ENCODE data around the gene CASP2. TPM values are rescaled to one million over a fixed set of nuclear protein-coding genes. Genes with fewer than 3 reads are reported as not detected.
"Not testable (repeated sequence)": the region's sequence is repeated elsewhere in the genome, so short reads cannot be mapped to it uniquely, and the experiment has no call there.

CASP2 gene
- total RNA-seq, 1 donor from 2014 or later, result 8.4 TPM

DNA sequence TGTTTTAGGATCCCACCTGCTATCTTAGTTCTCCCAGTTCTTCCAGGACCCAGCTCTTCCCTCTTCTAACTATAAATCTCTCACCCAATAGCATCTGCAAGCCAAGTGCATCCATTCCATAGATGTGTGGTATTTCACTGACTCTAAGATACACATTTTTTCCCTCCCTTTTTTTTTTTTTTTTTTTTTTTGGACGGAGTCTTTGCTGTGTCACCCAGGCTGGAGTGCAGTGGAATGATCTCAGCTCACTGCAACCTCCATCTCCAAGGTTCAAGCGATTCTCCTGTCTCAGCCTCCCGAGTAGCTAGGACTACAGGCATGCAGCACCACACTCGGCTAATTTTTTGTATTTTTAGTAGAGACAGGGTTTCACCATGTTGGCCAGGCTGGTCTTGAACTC is 1.7 kb downstream of the CASP2 start:
- DNase-seq (ENCODE audit: low spot score); ATAC-seq: not testable (repeated sequence)

DNA sequence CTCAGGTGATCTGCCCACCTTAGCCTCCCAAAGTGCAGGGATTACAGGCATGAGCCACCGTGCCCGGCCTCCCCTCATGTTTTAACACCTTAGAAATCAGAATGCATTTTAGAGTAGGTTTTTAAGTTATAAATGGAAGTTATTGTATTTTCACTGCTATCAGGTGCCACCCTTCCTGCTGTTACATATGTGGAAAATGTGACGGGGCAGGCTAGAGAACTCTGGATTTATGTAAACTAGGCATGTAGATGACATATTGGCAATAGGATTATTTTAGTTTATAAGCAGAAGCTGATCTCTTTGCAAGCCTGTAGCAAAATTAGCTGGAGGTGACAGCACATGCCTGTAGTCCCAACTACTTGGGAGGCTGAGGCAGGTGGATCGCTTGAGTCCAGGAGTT is 2.1 kb downstream of the CASP2 start:
- ATAC-seq (no peak), DNase-seq (ENCODE audit: low spot score) (no peak)

DNA sequence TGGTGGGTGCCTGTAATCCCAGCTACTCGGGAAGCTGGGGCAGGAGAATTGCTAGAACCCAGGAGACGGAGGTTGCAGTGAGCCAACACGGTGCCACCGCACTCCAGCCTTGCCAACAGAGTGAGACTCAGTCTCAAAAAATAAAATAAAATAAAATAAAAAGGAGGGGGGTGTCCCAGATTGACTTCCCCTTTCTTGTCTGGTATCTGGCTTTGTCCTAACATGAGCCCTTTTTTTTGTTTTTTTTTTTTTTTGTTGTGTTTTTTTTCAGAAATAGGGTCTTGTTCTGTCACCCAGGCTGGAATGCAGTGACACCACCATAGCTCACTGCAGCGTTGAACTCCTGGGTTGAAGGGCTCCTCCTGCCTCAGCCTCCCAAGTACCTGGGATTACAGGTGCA is 4.7 kb downstream of the CASP2 start:
- ATAC-seq, result no peak
- DNase-seq (ENCODE audit: low spot score), result no peak

DNA sequence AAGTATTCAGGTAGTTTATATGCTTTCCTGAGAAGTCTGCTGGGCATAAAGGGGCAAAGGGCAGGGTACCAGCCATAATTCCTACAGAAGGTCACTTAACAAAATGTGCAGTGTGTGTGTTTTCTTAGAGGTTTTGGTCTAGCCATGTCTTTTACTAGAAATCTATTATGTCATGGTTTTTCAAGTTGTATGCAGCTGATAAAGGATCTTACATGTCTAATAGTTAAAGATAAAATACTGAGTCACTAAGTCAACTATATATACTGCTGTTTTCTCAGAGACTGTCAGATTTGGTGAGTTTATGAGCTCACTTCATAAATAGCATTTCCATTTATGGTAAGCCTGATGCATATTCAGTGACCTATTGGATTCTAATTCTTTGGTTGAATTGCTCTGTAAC is 7.7 kb downstream of the CASP2 start:
- ATAC-seq, result no peak
- DNase-seq (ENCODE audit: low spot score), result no peak

DNA sequence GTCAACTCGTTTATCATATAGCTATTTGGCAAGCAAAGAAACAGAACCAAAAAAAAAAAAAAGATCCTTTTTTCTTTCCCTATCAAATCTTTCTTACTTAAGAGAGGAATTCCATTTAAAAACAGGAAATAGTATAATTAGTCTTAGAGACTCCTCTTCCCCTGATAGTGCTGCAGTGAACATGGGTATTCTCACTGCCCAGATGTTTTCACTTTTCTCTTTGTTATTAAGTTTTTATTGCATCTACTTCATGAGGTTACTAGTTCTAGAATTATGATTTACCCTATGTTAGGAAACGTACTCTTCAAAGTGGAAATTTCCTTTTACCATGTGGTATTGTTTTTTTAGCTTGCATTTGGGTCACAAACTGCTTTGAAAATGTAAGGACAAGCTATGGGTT is 8.5 kb downstream of the CASP2 start:
- DNase-seq (ENCODE audit: low spot score), result no peak
- ATAC-seq, result no peak

DNA sequence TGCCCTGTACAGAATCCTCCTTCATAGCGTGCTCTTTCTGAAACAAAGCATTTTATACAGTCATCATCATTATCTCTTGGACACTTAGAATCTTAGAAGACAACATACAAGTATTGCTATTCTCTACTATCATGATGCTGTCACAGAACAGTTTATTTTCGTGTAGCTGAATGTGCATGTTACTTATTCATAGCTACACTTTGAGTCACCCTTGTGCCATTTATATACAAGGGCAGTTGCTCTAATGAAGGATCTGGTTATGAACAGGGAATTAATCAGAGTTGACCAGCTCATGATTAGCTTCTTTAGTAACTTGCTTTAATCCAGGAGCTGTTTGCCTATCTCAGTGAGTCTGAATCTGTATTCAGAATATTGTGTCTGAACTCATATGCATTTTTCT is 11.2 kb downstream of the CASP2 start:
- DNase-seq (ENCODE audit: low spot score), result no peak
- ATAC-seq, result no peak

DNA sequence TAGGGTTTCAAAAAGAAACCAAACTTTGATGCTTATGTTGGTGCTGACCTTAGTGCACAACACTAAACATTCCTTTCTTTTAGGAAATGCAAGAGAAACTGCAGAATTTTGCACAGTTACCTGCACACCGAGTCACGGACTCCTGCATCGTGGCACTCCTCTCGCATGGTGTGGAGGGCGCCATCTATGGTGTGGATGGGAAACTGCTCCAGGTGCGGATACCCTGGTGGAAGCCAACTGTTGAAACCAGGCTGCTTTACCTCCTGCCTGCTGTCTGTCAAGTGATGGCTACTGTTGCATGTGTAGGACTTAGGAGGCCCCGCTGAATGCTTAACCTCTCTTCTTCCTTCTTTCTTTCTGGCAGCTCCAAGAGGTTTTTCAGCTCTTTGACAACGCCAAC is 11.7 kb downstream of the CASP2 start:
- ATAC-seq (peak; percentile 98), DNase-seq (ENCODE audit: low spot score) (peak; percentile 61)

DNA sequence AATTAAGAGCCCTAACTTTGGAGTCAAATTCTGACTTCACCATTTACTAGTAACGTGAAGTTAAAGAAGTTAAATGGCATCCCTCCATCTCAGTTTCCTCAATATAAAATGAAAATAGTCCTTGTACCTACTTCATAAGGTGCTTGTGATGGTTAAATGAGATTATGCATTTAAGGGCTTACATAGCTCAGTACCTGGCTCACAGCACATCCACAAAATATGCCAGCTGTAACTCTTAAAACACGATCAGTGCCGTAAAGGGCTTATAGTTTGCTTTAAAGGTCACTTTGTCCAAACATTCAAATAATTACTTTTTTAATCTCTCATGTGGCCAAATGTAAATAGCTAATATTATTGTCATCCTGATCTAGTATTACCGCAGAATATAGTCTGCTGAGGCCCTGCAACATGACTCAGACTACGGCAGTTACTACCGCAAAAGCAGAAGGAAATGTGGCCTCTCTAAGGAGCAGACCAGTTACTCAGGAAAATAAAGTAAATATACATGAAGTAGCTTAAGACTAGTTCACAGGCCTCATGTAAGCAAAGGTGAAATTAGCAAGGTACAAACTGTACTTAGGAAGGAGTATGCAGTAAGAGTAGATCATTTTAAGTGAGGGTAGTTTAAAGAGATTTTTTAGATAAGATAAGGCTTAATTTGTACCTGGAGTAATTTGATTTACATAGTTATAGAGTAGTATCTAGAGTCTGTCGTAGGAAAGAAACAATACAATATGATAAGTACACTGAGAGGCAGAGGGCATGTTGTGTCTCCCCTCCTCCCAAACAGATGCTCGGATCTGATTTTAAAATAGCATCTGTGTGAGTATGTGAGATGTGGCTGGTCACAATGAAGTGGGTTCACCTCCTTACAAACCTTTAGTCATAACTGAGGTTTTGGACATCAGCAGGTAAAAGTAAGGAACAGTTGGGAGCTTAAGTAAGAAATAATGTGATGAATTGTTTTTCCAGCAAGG is 13.1 kb downstream of the CASP2 start:
- no peak for ATAC-seq
- DNase-seq (ENCODE audit: low spot score), result no peak

DNA sequence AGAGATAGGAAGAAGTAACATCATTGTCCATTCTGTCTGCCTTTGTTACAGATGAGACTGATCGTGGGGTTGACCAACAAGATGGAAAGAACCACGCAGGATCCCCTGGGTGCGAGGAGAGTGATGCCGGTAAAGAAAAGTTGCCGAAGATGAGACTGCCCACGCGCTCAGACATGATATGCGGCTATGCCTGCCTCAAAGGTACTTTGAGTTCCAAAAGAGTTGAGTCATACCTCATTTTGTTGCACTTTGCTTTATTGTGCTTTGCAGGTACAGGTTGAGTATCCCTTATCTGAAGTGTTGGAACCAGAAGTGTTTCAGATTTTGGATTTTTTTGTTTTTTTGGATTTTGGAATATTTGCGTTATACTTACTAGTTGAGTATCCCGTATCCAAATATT is 15.6 kb downstream of the CASP2 start:
- DNase-seq (ENCODE audit: low spot score), result no peak
- no peak for ATAC-seq

DNA sequence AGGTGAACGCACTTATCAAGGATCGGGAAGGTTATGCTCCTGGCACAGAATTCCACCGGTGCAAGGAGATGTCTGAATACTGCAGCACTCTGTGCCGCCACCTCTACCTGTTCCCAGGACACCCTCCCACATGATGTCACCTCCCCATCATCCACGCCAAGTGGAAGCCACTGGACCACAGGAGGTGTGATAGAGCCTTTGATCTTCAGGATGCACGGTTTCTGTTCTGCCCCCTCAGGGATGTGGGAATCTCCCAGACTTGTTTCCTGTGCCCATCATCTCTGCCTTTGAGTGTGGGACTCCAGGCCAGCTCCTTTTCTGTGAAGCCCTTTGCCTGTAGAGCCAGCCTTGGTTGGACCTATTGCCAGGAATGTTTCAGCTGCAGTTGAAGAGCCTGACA is 16.8 kb downstream of the CASP2 start:
- ATAC-seq, result no peak
- DNase-seq (ENCODE audit: low spot score), result no peak

DNA sequence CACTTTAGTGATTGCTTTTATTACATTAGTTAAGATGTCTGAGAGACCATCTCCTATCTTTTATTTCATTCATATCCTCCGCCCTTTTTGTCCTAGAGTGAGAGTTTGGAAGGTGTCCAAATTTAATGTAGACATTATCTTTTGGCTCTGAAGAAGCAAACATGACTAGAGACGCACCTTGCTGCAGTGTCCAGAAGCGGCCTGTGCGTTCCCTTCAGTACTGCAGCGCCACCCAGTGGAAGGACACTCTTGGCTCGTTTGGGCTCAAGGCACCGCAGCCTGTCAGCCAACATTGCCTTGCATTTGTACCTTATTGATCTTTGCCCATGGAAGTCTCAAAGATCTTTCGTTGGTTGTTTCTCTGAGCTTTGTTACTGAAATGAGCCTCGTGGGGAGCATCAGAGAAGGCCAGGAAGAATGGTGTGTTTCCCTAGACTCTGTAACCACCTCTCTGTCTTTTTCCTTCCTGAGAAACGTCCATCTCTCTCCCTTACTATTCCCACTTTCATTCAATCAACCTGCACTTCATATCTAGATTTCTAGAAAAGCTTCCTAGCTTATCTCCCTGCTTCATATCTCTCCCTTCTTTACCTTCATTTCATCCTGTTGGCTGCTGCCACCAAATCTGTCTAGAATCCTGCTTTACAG is 17.4 kb downstream of the CASP2 start:
- peak; percentile 86 for DNase-seq (ENCODE audit: low spot score)
- peak; percentile 99 for ATAC-seq

DNA sequence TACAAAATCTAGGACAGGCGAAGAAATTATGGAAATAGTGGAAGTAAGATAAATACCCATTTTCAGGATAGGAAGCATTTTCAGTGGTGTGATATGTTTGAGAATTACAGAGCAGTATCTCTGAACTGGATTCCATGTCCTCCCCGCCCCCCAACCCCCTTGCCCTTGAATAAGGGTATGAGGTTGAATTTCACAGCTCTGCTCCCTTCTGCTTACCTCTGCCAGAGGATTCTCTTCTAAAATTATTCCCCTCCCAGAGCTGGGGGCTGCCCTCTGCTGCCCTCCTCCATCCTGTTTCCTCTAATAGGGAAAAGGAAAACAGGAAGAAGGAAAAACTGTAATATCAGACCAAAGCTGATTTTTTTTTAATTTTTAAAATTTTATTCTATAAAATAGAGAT is 20.5 kb downstream of the CASP2 start:
- ATAC-seq (no peak), DNase-seq (ENCODE audit: low spot score) (no peak)

DNA sequence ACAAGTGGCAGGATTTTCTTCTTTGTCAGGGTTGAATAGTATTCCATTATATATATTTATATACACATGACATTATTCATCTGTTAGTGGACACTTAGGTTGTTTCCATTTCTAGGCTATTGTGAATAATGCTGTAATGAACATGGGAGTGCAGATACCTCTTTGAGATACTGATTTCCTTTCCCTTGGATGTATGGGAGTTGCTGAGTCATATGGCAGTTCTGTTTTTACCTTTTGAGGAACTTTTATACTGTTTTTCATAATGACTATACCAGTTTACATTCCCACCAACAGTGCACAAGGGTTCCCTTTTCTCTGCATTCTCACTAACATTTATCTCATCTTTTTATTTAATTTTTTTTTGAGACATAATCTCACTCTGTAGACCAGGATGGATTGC is 26.0 kb downstream of the CASP2 start:
- no peak for DNase-seq (ENCODE audit: low spot score)
- no peak for ATAC-seq

DNA sequence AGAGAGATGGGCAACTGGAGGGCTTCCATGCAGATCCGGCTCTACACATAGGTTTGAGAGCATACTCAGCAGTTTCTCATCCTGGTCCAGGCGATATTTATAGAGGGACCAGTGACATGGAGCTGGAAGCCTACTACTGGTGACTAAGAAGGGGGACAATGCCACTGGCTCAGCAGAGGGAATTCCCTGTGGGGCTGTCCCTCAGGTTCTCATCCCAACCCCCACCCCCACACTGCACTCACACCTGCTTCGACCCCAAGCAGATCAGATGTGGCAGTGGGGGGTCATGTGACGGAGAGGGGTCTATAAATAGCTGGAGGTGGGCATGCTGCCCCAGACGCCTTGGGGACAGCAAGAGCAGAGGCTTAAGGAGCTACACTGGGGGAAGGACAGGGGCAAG is 27.6 kb downstream of the CASP2 start, which contains the start of gene CLCN1:
TSS of gene CLCN1 (plus strand) at position 336 of the 400 bp plus-strand sequence. CDS start 102 bp downstream, outside the sequence.
- DNase-seq (ENCODE audit: low spot score) (no peak), ATAC-seq (no peak)

DNA sequence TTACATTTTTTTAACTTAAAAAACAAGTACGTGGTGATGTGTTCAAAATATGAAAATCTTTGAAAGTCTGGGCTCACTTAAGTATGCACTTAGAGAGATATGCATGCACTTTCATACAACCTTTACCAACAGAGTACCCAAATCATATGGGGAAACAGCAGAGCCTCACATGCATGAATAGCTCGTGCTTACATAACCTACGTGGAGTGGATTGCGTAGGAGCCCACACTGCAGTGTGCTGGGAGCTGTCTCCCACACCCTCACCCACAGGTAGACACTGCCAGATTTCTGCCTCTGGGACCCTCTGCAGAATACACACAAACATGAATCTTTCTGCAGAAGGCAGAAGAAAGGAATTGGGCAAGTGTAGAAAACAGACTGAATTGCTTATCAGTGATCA is 28.3 kb downstream of the CASP2 start:
- ATAC-seq (no peak), DNase-seq (ENCODE audit: low spot score) (no peak)

DNA sequence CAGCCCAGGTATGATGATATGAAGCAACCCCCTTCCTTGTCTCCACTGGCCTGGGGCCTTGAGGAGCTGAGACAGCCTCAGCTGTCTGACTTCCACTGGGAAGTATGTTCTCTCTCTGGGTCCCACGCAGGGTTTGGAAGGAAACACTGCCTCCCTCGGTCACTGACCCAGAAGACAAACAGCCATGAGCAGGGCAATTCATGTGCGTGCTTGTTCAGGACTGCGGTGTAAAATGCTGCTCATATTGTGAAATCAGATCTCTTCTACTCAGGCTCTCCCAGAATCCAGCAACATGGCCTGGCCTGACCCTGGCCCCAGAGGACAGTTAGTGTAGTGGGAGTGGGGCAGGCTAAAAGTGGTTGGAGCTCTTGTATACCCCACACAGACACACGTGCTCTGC is 30.5 kb downstream of the CASP2 start:
- ATAC-seq, result peak; percentile 85
- peak; percentile 85 for DNase-seq (ENCODE audit: low spot score)

DNA sequence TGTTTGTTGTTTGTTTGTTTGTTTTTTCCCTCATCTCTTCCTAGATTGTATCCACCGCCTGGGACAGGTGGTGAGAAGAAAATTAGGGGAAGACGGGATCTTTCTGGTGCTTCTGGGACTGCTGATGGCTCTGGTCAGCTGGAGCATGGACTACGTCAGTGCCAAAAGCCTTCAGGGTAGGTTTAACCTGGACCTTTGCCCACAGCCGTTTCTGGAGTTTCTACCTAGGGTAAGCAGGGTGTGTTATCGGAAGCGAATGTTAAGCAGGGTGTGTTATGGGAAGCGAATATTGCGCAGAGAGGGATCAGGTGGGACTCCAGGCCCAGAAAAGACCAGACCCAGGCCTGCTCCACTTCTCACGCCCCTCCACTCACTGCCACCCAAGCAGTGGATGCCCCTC is 32.5 kb downstream of the CASP2 start:
- DNase-seq (ENCODE audit: low spot score) (peak; percentile 72), ATAC-seq (peak; percentile 51)

DNA sequence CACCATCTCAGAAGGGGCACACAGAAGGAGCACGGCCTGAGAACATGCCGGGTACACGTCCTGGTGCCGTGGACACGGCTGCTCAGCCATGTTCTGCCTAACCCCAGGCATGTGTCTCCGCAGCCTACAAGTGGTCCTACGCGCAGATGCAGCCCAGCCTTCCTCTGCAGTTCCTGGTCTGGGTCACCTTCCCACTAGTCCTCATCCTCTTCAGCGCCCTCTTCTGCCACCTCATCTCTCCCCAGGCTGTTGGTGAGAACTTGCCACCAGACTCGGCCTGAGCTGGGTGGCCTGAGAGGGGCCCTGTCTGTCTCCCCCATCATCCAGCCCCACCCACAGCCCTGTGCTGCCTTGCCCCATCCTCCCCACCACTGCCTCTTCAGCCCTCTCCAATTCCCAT is 33.1 kb downstream of the CASP2 start:
- DNase-seq (ENCODE audit: low spot score), result no peak
- ATAC-seq, result no peak

DNA sequence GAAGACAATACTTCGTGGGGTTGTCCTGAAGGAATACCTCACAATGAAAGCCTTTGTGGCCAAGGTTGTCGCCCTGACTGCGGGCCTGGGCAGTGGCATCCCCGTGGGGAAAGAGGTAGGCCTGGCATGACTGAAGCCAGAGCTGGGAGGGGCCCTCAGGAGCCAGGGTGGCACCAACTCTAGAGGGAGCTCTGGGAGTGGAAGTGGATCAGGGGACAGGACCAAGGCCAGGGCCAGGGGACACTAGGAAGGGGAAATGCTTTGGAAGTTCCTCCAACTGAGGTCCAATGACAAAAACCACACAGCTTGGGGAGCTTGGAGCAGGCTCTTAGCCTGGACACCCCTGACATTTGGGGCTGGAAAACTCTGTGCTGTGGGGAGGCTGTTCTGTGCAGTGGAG is 33.6 kb downstream of the CASP2 start:
- DNase-seq (ENCODE audit: low spot score) (no peak), ATAC-seq (peak; percentile 64)

DNA sequence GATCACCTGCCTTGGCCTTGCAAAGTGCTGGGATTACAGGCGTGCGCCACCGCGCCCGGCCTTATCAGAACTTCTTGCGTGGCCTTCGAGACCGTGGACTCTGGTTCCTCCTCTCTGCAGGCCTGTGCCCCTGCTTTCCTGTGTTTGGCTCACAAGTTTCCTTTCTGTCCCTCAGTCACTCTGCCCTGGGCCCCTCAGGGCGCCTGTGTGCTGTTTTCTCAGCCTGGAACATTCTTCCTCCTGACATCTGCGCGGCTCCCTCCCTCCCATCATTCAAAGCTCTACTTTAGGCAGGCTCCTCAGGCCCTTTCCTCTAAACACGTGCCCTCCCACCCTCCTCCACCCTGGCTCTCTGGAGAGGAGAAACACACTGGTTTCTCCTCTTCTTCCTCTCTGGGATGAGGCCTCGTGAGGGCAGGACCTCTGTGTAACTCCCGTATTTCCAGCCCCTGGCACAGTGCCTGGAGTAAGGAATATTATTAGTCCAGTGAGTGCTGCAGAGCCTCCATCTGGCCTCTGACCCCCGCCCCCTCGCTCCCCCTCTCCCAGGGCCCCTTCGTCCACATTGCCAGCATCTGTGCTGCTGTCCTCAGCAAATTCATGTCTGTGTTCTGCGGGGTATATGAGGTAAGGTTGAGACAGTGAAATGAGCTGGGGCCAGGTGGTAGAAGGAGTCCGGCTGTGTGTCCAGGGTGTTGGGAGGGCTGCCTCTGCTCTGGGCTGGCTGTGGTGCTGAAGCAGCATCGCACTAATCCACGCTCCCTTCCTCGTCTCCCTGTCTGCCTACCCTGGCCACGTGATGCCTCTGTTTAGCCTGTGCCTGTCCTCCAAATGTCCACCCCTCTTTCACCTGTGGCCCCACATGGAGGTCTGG is 34.8 kb downstream of the CASP2 start:
- DNase-seq (ENCODE audit: low spot score), result no peak
- ATAC-seq, result no peak

DNA sequence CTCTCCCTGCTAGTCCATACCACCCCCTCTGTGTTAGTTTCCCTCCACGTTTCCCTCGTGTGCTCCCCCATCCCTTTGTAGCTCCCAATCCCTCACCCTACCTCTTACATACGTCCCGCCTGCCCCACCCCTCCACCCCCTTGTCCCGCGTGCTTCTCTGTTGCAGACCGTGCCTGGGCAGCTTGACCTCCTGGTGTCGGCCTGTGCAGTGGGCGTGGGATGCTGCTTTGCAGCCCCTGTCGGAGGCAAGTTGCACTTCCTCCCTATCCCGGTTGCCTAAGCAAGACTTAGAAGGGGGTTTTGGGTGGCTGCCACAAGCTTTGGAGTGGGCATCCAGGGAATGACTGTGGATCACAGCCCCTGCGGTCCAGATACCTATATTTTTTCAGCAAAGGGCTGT is 35.5 kb downstream of the CASP2 start:
- DNase-seq (ENCODE audit: low spot score), result no peak
- ATAC-seq, result no peak
